ENCODE data around the gene RCSD1.

Gene RCSD1

GRCh38 chr1:167744901-167745300 is 114.9 kb downstream of the RCSD1 start:
- TF ChIP-seq CTCF (conservative IDR thresholded peaks at IDR 0.05; ENCODE audit: control insufficient read depth, insufficient read depth, low read depth, low read length): no peak

DNA sequence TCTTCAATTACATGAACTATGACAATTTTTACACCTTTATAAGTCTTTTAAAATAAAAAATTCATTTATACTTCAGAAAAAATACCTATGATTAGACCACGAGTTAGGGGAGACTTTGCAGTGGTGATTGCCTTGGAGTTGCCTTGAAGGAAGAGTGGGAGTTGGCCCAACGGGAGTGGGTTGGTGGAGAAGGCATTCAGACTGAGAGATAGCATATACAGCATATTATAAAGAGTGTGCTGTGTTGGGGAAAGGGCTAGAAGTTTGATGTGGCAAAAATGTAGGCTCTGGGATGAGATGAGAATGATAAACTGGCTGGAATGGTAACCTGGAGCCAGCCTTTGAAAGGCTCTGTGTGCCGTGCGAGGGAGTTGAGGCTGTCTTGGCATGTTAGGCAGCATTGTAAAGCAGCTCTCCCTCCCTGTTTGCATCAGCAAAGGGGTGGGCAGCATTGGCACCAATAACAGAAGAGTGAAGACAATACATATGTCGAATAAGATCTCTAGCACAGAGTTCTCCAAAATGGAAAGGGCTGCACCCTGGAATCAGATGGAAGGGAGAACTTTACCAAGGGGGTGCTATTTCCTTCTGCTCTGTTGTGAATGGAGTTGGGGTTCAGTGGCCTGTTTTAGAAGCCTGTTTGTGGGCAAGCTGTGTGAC is 116.1 kb downstream of the RCSD1 start:
- no peak for TF ChIP-seq CTCF (conservative IDR thresholded peaks at IDR 0.05; ENCODE audit: control insufficient read depth, insufficient read depth, low read depth, low read length)
- no peak overlapping the region for H3K4me3 ChIP-seq (ENCODE audit: control insufficient read depth, low read depth, low read length)
- no peak for DNase-seq (ENCODE audit: low read depth)

More at GRCh38 chr1:167744901-167745300, 114.9 kb downstream of the RCSD1 start:
- no peak for DNase-seq (ENCODE audit: low read depth)
- no peak overlapping the region for H3K4me3 ChIP-seq (ENCODE audit: control insufficient read depth, low read depth, low read length)

DNA sequence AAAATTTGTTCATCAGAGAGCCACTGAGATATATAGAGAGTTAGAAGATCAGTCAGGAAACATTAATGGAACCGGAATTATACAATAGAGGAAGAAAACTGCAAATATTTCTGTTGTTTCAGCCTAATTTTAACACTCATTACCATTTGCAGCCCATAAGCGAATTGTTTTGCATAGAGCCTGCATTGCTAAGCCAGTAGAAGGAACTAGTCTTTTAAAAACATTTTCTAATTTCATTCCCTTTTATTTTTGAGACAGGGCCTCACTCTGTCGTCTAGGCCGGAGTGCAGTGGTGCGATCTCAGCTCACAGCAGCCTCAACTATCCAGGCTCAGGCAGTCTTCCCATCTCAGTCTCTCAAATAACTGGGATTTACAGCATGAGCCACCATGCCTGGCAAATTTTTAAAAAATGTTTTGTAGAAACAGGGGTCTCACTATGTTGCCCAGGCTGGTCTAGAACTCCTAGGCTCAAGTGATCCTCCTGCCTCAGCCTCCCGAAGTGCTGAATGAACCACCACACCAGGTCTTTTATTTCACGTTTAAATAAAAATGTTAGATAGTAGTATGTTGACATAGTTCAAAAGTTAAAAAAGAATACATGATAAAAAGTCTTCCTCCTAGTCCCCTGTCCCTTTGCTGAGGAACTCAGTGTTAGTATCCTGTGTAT is 117.1 kb downstream of the RCSD1 start:
- DNase-seq (ENCODE audit: low read depth): no peak
- TF ChIP-seq CTCF (conservative IDR thresholded peaks at IDR 0.05; ENCODE audit: control insufficient read depth, insufficient read depth, low read depth, low read length): no peak
- no peak overlapping the region for H3K4me3 ChIP-seq (ENCODE audit: control insufficient read depth, low read depth, low read length)

DNA sequence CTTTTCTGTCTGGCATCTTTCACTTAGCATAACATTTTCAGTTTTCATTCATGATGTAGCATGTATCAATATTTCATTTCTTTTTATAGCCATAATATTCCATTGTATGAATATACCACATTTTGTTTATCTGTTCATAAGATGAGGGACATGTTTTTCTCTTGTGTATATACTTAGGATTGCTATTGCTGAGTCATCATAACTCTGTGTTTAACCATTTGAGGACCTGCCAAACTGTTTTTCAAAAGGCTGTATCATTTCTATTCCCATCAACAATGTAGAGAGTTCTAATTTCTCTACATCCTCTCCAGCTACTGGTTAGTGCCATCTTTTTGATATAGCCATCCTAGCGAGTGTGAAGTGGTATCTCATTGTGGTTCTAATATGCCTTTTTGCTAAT is 118.0 kb downstream of the RCSD1 start:
- no peak for TF ChIP-seq CTCF (conservative IDR thresholded peaks at IDR 0.05; ENCODE audit: control insufficient read depth, insufficient read depth, low read depth, low read length)
- peak; percentile 48 for DNase-seq (ENCODE audit: low read depth)
- H3K4me3 ChIP-seq (ENCODE audit: control insufficient read depth, low read depth, low read length): no peak overlapping the region

DNA sequence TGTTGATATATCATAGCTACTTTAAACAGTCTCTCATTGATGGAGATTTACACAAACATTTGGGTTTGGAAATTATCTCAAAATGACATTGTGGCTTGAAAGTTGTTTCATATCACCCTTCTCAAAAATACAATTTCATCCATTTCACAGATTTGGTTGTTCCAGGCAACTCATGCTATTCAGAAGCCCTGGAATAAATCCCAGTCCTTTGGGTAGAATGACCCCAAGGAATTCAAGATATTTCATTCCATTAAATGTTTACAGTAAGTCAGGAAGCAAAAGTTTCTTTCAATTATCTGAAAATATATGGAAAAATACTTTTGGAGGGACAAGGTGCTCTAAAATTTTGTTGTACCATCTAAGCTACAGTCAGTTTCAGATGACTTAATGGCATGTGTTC is 118.9 kb downstream of the RCSD1 start:
- no peak overlapping the region for H3K4me3 ChIP-seq (ENCODE audit: control insufficient read depth, low read depth, low read length)
- DNase-seq (ENCODE audit: low read depth): no peak
- TF ChIP-seq CTCF (conservative IDR thresholded peaks at IDR 0.05; ENCODE audit: control insufficient read depth, insufficient read depth, low read depth, low read length): no peak

DNA sequence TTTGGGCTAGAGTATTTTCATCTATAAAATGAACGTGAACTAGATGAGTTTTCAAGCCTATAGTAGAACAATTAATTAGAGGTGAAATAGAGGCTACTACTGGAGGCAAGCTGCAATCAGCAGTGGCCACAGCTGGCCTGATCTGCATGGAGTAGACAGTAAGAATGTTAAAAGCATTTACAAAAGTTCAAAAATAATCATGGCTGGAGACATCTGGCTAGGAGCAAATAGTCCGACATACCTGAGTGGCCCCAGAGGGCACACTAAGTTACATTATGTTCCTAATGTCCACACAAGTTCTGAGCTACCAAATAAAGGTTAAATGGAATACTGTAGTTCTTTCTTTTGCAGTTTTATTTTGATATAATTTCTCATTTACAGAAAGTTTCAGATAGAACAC is 119.7 kb downstream of the RCSD1 start:
- DNase-seq (ENCODE audit: low read depth): no peak
- no peak overlapping the region for H3K4me3 ChIP-seq (ENCODE audit: control insufficient read depth, low read depth, low read length)
- no peak for TF ChIP-seq CTCF (conservative IDR thresholded peaks at IDR 0.05; ENCODE audit: control insufficient read depth, insufficient read depth, low read depth, low read length)
